Keratinocyte (primary cell): Measurements from ENCODE around the gene LEKR1. TPM values are rescaled to one million over a fixed set of nuclear protein-coding genes. Genes with fewer than 3 reads are reported as not detected.

Experiments used
- DNase-seq: peaks from one replicate; pipeline ENCODE4 v3.0.0-alpha.2; 2011; ENCODE audit warnings: low read depth, missing footprints, low spot score
- FAIRE-seq: peaks from 2 replicates; lab custom pipeline; 2011; peaks lifted over from hg19 to GRCh38; lab: Jason Lieb, UNC
- H2AFZ ChIP-seq: 2 replicates; pipeline ENCODE4 v1.6.0; 2012; ENCODE audit warnings: low read length, control low read depth, inconsistent platforms; ENCODE audit not compliant: control insufficient read depth
- H3K27ac ChIP-seq: 2 replicates; pipeline ENCODE4 v1.5.1; 2011; ENCODE audit warnings: low read length; ENCODE audit not compliant: control insufficient read depth, insufficient read depth
- H3K27me3 ChIP-seq: 3 replicates; pipeline ENCODE4 v1.6.0; 2011; ENCODE audit warnings: low read length; ENCODE audit not compliant: control insufficient read depth, insufficient read depth; ENCODE audit errors: extremely low read depth
- H3K36me3 ChIP-seq, 2 experiments: 2 replicates in 1 of 2; 3 replicates in 1 of 2; pipeline ENCODE4 v1.5.1; 2011; ENCODE audit warnings: low read length in 2 of 2, mild to moderate bottlenecking in 1 of 2; ENCODE audit not compliant: control insufficient read depth in 2 of 2, insufficient read depth in 2 of 2; ENCODE audit errors: extremely low read depth in 1 of 2
- H3K4me1 ChIP-seq: 3 replicates; pipeline ENCODE4 v1.5.1; 2011; ENCODE audit warnings: low read length; ENCODE audit not compliant: control insufficient read depth, insufficient read depth; ENCODE audit errors: extremely low read depth
- H3K4me2 ChIP-seq: 3 replicates; pipeline ENCODE4 v1.6.0; 2011; ENCODE audit warnings: low read depth, low read length; ENCODE audit not compliant: control insufficient read depth, insufficient read depth; ENCODE audit errors: extremely low read depth
- H3K4me3 ChIP-seq, 3 experiments: fragments of 200-600 bp in 1 of 3; sonication (generic) in 1 of 3; 2 replicates in 2 of 3; 3 replicates in 1 of 3; pipeline ENCODE4 v1.5.1; 2011 to 2016; ENCODE audit warnings: low read length in 3 of 3, mild to moderate bottlenecking in 3 of 3, control low read depth in 2 of 3, inconsistent platforms in 1 of 3, low read depth in 1 of 3, mixed read lengths in 1 of 3, mixed run types in 1 of 3, moderate library complexity in 1 of 3; ENCODE audit not compliant: control insufficient read depth in 2 of 3, insufficient read depth in 2 of 3; ENCODE audit errors: extremely low read depth in 1 of 3
- H3K79me2 ChIP-seq: 2 replicates; pipeline ENCODE4 v1.6.0; 2012; ENCODE audit warnings: low read length; ENCODE audit not compliant: control insufficient read depth, insufficient read depth
- H3K9ac ChIP-seq: 3 replicates; pipeline ENCODE4 v1.6.0; 2011; ENCODE audit warnings: low read length; ENCODE audit not compliant: control insufficient read depth, insufficient read depth; ENCODE audit errors: extremely low read depth
- H3K9me1 ChIP-seq: 3 replicates; pipeline ENCODE4 v1.6.0; 2011; ENCODE audit warnings: low read length; ENCODE audit not compliant: control insufficient read depth, insufficient read depth; ENCODE audit errors: extremely low read depth
- H3K9me3 ChIP-seq: 2 replicates; pipeline ENCODE4 v1.5.1; 2012; ENCODE audit warnings: low read depth, low read length; ENCODE audit not compliant: control insufficient read depth
- H4K20me1 ChIP-seq: 3 replicates; pipeline ENCODE4 v1.6.0; 2011; ENCODE audit warnings: low read length; ENCODE audit not compliant: control insufficient read depth, insufficient read depth; ENCODE audit errors: extremely low read depth
- EZH2 ChIP-seq: IDR thresholded peaks from one replicate; pipeline ENCODE4 v1.6.1; 2012; ENCODE audit warnings: inconsistent platforms, mild to moderate bottlenecking, low read length, moderate library complexity
- dilution Hi-C: fragments of 300-500 bp; cut with MboI; formaldehyde crosslinking; loops from one replicate; pipeline ENCODE4 v1.7.0; 2020; ENCODE audit warnings: low sequenced_read_pairs; ENCODE audit not compliant: extremely low pct_ligation_motif_present
- polyA plus RNA-seq, 5 experiments: library from polyadenylated mRNA; depleted of rRNA in 3 of 5; stranded (reverse) in 3 of 5; stranded (forward) in 1 of 5; unstranded in 1 of 5; fragments of >200 nt; gene quantifications; 1 replicate in 1 of 5; 2 replicates in 3 of 5; 3 replicates in 1 of 5; pipeline versions ENCODE4 v1.2.1 to v1.2.3, GENCODE V29; 2011 to 2012; ENCODE audit warnings: missing spikeins in 2 of 5, low read depth in 1 of 5, low replicate concordance in 1 of 5
- TF ChIP-seq, protein P1 (sequence below), 3 experiments: IDR thresholded peaks in 1 of 3; conservative IDR thresholded peaks in 1 of 3; optimal IDR thresholded peaks in 1 of 3; 2 replicates in 2 of 3; 3 replicates in 1 of 3; pipeline versions ENCODE3 to v1.5.1; 2011; ENCODE audit warnings: low read length in 3 of 3, mild to moderate bottlenecking in 3 of 3, moderate library complexity in 2 of 3, control low read depth in 1 of 3, inconsistent platforms in 1 of 3; ENCODE audit not compliant: insufficient read depth in 2 of 3; ENCODE audit errors: extremely low read depth in 1 of 3

Gene LEKR1
- polyA plus RNA-seq, 1 donor (not counting 4 experiments of a cell fraction or from before 2014, with no cell fraction given): 0.63 TPM

DNA sequence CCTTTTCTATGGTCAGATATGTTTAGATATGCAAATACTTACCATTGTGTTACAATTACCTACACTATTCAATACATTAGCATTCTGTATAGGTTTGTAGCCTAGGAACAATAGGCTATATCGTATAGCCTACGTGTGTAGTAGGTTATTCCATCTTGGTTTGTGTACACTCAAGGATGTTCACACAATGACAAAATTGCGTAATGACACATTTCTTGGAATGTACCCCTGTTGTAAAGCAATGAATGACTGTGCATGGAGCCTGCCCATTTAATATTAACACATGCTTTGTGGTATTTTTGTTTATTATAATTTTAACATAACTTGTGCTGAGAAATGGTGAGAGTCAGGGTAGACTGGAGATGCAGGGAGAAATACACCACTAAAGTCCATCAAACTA, 154.9 kb downstream of the LEKR1 start:
- Histone ChIP-seq H3K79me2 (no peaks in the 10 kb centered on the region), H2AFZ (no peak overlapping the region), H3K4me3 (no peak overlapping the region), H3K9me1 (no peaks in the 10 kb centered on the region), H4K20me1 (no peaks in the 10 kb centered on the region), H3K9me3 (no peaks in the 10 kb centered on the region), H3K9ac (no peak overlapping the region), H3K4me2 (no peak overlapping the region), H3K27me3 (no peaks in the 10 kb centered on the region), H3K4me1 (no peaks in the 10 kb centered on the region), H3K36me3 (no peaks in the 10 kb centered on the region), H3K27ac (no peak overlapping the region)
- dilution Hi-C loops: no loop called here
- DNase-seq: no peak
- no peak for FAIRE-seq
- no peak for TF ChIP-seq EZH2
- TF ChIP-seq, protein P1, sequence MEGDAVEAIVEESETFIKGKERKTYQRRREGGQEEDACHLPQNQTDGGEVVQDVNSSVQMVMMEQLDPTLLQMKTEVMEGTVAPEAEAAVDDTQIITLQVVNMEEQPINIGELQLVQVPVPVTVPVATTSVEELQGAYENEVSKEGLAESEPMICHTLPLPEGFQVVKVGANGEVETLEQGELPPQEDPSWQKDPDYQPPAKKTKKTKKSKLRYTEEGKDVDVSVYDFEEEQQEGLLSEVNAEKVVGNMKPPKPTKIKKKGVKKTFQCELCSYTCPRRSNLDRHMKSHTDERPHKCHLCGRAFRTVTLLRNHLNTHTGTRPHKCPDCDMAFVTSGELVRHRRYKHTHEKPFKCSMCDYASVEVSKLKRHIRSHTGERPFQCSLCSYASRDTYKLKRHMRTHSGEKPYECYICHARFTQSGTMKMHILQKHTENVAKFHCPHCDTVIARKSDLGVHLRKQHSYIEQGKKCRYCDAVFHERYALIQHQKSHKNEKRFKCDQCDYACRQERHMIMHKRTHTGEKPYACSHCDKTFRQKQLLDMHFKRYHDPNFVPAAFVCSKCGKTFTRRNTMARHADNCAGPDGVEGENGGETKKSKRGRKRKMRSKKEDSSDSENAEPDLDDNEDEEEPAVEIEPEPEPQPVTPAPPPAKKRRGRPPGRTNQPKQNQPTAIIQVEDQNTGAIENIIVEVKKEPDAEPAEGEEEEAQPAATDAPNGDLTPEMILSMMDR (optimal IDR thresholded peaks at IDR 0.05 in 1 of 3, IDR thresholded peaks at IDR 0.05 in 1 of 3, conservative IDR thresholded peaks at IDR 0.05 in 1 of 3; ENCODE audit: extremely low read depth in 1 of 3, insufficient read depth in 2 of 3, low read length in 3 of 3): no peak

DNA sequence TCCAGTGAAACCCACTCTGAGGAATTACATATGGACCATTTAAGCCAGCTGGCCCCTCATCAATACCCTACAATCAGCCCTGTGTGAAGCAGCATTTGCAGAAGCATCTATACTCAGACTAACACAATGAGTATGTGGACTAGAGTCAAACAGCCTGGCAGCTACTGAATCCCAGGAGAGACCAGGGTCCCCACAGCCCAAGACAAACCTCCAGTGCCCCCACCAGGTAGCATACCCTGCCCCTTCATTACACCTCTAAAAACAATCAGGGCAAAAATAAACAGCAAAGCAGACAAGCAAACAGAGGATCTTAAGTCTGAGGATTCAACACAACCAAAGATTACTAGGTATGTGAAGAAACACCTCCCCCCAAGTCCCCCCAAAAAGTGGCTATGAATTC, 157.4 kb downstream of the LEKR1 start:
- Histone ChIP-seq H3K4me2 (no peak overlapping the region), H3K4me3 (no peak overlapping the region), H2AFZ (no peak overlapping the region), H4K20me1 (no peaks in the 10 kb centered on the region), H3K9me1 (no peaks in the 10 kb centered on the region), H3K9me3 (no peaks in the 10 kb centered on the region), H3K4me1 (no peaks in the 10 kb centered on the region), H3K36me3 (no peaks in the 10 kb centered on the region), H3K79me2 (no peaks in the 10 kb centered on the region), H3K27me3 (no peaks in the 10 kb centered on the region), H3K9ac (no peak overlapping the region), H3K27ac (no peak overlapping the region)
- dilution Hi-C loops: no loop called here
- FAIRE-seq: no peak
- DNase-seq: no peak
- TF ChIP-seq, protein P1 (optimal IDR thresholded peaks at IDR 0.05 in 1 of 3, IDR thresholded peaks at IDR 0.05 in 1 of 3, conservative IDR thresholded peaks at IDR 0.05 in 1 of 3; ENCODE audit: extremely low read depth in 1 of 3, insufficient read depth in 2 of 3, low read length in 3 of 3): no peak
- no peak for TF ChIP-seq EZH2
